NCI-H1092 treated with DMSO at 0.1 percent for 48 hours (cell line): ENCODE measurements around the gene XPO1.
"Not testable (repeated sequence)": the region's sequence is repeated elsewhere in the genome, so short reads cannot be mapped to it uniquely, and the experiment has no call there.

Source experiments
- DNase-seq: peaks from one replicate; lab custom pipeline; 2025; lab: John Stamatoyannopoulos, UW

Gene XPO1

DNA sequence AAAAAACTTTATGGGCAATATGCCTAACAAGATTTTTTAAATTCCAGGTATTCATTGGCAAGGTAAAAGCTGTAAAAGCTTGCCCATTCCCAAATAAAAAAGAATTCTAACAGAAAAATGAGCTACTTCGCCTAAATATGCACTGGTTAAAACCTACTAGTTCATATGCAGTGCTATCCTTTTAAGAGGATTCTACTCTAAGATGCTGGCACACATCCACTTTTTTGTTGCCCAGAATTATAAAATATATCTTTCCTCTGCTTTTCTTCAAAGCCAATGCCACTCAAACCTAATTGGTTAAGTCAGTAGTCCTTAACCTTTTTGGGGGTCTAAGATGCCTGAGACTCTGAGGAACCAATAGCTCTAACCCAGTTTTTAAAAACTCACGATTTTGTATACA lies 3.2 kb downstream of the XPO1 start:
- DNase-seq: no peak

DNA sequence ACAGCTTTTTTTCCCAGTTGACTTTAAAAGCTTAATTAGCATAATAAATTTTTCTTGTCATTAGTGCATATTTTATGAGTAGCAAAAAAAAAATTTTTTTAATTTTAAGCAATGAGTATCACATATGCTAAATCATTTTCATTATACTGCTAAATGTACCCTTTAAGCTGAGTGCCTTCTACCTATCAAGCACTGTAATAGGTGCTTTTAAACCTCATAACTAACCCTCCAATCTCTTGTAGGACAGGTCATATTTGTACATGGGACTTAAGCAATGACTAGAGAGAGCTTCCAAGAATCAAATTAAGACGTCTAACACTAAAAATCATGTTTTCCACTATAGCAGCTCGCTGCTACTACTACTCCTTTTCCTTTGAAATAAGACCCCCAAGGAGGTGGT lies 7.4 kb downstream of the XPO1 start:
- no peak for DNase-seq

- no peak for DNase-seq
Observed at GRCh38 chr2:61529944-61530735, 8.0 kb downstream of the XPO1 start.

DNA sequence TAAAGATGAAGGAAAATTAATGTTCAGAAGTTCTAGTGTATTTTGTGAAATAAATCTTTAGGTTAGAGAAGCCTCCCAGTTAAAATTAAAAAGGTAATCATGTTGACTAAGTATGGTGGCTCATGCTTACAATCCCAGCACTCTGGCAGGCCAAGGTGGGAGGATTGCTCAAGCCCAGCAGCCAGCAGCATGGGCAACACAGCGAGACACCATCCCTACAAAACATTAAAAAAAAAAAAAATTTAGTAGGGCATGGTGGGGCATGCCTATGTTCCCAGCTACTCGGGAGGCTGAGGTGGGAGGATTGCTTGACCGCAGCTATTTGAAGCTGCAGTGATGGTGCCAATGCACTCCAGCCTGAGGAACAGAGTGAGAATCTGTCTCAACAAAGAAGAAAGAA lies 17.9 kb downstream of the XPO1 start:
- no peak for DNase-seq

DNA sequence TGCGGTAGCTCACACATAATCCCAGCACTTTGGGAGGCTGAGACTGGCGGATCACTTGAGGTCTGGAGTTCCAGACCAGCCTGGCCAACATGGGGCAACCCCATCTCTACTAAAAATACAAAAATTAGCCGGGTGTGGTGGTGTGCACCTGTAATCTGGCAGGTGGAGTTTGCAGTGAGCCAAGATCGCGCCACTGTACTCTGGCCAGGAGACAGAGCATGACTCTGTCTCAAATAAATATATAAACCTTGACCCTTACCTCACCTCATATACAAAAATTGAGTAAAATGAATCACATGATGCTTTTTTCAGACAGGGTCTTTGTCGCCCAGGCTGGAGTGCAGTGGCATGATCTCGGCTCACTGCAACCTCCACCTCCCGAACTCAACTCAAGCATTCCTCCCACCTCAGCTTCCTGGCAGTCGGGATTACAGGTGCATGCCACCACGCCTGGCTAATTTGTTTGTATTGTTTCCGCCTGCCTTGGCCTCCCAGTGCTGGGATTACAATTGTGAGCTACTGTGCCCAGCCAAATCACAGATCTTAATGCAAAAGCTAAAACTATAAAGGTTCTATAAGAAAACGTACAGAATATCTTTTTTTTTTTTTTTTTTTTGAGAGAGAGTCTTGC lies 25.3 kb downstream of the XPO1 start:
- DNase-seq: no peak

DNA sequence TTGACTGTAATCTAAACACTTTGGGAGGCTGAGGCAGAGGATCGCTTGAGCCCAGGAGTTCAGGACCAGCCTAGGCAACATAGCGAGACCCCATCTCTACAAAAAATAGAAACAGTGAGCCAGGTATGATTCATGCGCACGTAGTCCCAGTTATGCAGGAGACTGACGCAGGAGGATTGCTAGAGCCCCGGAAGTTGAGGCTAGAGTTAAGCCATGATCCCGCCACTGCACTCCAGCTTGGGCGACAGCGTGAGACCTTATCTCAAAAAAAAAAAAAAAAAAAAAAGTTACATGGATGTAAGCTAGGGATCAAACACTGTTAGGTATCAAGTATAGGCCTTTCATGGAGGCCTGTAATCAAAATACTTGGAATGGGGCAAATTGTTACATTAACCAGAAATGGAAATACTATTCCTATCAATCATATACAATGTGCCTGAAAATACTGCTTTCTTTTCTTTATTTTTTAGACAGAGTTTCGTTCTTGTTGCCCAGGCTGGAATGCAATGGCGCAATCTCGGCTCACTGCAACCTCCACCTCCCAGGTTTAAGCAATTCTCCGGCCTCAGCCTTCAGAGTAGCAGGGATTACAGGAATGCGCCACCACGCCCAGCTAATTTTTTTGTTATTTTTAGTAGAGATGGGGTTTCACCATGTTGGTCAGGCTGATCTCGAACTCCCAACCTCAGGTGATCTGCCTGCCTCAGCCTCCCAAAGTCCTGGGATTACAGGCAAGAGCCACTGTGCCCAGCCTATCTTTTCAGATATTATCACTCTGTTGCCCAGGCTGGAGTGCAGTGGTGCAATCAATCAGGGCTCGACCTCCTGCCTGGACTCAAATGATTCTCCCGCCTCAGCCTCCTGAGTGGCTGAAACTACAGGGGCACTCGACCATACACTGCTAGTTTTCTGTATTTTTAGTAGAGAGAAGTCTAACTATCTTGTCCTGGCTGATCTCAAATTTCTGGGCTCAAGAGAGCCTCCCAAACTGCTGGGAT lies 27.2 kb downstream of the XPO1 start:
- no peak for DNase-seq

DNA sequence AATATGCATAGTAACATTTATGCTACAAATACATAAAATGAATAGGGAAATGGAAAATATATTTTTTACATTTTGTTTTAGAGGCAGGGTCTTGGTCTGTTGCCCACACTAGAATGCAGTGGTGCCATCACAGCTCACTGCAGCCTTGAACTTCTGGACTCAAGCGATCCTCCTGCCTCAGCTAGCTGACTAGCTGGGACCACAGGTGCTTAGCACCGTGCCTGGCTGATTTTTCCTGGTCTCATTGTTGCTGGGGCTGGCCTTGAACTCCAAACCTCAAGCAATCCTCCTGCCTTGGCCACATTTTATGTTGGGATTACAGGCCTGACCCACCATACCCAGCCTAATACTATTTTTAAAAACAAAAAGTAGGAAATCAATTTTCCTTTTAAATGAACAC lies 33.2 kb downstream of the XPO1 start:
- DNase-seq: no peak

DNA sequence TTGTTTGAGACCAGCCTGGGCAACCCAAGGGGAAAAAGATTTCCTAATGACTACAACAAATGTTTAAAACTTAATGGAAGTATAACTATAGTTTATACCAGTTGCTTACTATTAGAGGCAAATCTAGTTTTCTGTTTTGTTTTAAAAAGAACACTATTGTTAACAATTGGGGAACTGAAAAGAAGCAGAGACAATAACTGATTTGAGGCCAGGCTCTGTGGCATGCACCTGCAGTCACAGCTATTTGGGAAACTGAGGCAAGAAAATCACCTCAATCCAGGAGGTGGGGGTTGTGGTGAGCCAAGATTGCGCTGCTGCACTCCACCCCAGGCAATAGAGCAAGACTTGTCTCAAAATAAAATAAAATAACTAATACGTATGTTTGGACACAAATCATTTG lies 39.1 kb downstream of the XPO1 start:
- no peak for DNase-seq

GRCh38 chr2:61493523-61493942 lies 44.6 kb downstream of the XPO1 start:
- no peak for DNase-seq

GRCh38 chr2:61492476-61492875 lies 45.7 kb downstream of the XPO1 start:
- DNase-seq: no peak

GRCh38 chr2:61485281-61485680 lies 52.9 kb downstream of the XPO1 start:
- no peak for DNase-seq

- DNase-seq: no peak
Observed at GRCh38 chr2:61478086-61478485, 60.1 kb downstream of the XPO1 start.

- DNase-seq: not testable (repeated sequence)
Observed at GRCh38 chr2:61476929-61477589, 61.1 kb downstream of the XPO1 start.

DNA sequence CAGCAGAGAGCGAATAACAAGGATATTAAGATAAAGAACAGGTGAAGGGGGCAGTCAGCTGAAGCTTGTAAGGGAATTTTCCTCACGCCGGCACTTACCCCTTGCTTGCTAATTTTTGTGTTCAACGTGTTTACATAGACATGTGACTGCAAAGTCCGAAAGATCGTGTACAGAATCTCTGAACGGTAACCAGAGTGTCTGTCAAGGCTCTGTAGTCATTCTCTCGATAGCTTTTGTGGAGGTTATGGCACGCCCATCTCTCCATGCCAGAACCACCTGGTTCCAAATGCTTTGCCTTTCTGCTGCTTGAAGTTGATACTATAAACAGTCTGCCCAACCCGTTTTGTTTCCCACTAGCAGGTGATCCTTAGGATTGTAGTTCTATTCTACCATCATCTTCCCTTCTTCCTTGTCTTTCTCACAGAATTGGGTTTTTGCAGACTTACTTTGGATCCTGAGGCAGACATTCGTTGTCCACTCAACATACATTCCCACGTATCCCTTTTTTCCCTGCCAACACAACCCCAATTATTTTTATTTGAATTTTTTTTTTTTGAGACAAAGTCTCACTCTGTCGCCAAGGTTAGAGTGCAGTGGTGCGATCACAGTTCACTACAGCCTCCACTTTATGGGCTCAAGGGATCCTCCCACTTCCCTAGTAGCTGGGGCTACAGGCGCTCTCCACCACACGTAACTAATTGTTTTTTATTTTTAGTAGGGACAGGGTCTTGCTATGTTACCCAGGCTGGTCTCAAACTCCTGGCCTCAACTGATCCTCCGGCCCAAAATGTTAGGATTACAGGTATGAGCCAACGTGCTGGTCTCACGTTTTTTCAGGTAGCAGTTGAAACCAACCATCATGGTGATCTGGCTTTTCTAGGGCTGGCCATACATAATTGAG lies 66.0 kb downstream of the XPO1 start:
- DNase-seq: peak; percentile 14

- peak; percentile 89 for DNase-seq
Observed at GRCh38 chr2:61470965-61471904, 66.9 kb downstream of the XPO1 start, which contains the start of gene USP34. Gene USP34 (minus strand): TSS chr2:61471087. CDS start chr2:61470692, 395 bp downstream.

DNA sequence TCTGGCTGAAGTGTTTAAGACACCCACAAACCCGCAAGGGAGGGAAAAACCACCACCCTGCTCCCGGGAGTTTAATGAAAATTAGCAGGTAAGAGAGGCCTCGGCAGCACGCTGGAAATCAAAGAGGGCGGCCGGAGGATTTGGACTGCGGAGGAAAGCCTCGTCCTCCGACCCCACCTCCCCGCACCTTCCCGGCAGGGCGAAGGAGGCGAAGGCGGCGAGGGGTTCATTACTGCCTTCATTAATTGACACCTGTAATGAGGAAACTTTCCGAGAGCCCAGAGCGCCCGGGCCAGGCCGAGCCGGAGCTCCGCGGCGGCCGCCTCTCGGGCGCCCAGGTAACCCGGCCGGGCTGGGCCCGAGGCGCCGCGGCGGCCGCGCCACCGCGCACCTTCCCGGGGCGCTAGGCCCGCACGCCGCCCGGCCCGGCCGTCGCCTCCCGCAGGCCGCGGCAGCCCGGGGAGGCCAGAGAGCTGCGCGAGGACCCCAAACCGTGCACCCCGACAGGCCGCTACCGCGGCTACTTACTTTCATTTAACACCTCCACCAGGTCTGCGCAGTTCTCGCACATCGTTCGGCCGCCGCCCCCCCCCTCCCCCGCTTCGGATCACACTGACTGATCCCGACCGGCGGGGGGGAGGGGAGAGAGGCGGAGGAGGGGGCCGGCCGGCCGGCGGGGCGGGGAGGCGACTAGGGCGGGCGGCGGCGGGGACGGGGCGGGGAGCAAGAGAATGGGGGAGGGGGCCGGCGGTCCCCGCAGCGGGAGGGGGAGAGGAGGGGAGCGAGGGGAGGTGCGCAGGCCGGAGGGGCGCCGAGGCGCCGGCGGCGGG lies 67.8 kb downstream of the XPO1 start:
- peak; percentile 29 for DNase-seq

DNA sequence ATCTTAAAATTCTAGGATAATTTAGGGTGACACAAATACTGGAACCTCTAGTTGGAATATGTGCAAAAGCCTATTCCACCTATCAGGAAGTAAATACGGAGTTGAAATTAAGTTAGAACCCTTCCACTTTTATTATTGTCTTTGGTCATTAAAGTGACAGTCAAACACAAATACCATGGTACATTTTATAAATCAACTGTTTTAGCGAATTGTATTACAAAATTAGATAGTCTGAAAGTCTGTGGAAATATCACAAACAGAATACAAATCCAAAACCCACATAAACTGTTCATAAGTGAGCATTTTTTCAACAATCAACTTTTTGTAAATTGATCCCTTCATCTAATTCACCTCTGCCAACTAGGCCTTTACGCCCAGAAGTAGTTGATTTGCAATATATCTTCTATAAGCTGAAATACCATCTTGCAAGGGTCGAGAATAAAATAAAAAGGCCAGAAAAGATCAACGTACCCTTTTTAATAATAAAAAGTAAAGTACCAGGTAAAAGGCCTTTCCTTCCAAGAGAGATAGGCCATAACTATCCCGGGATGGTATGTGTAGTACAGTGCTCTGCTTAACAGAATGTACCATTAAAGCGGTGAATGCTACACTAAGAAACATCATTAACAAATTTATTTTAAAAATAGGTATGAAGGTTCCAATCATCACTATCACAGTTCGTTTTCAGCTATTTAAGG lies 68.6 kb downstream of the XPO1 start:
- DNase-seq: no peak

- DNase-seq: not testable (repeated sequence)
Observed at GRCh38 chr2:61468231-61468630, 69.9 kb downstream of the XPO1 start.
